H9 (cell line): ENCODE data around the gene RUNX1. TPM values are rescaled to one million over a fixed set of nuclear protein-coding genes. Genes with fewer than 3 reads are reported as not detected.

Source experiments
- DNase-seq: peaks from one replicate; pipeline ENCODE4 v3.0.0-alpha.2; 2017
- H2AFZ ChIP-seq: one replicate; pipeline ENCODE4 v1.6.1; 2013; ENCODE audit warnings: mild to moderate bottlenecking, low read length, control low read depth, moderate library complexity
- H2AK5ac ChIP-seq: 2 replicates; pipeline ENCODE4 v1.6.1; 2013; ENCODE audit warnings: low read length, control low read depth, mixed read lengths; ENCODE audit not compliant: insufficient read length
- H2BK120ac ChIP-seq: one replicate; pipeline ENCODE4 v1.6.1; 2013; ENCODE audit warnings: low read depth, mild to moderate bottlenecking, low read length, control low read depth, inconsistent platforms; ENCODE audit not compliant: poor library complexity, severe bottlenecking
- H2BK12ac ChIP-seq: 2 replicates; pipeline ENCODE4 v1.6.1; 2013; ENCODE audit warnings: low read length, control low read depth, mixed read lengths, low read depth; ENCODE audit not compliant: insufficient read length
- H2BK15ac ChIP-seq: 2 replicates; pipeline ENCODE4 v1.6.1; 2013; ENCODE audit warnings: low read depth, low read length, control low read depth
- H2BK20ac ChIP-seq: one replicate; pipeline ENCODE4 v1.6.1; 2013; ENCODE audit warnings: low read depth, mild to moderate bottlenecking, low read length, control low read depth, inconsistent platforms; ENCODE audit not compliant: poor library complexity, severe bottlenecking
- H2BK5ac ChIP-seq: 2 replicates; pipeline ENCODE4 v1.6.1; 2013; ENCODE audit warnings: low read length, control low read depth, mixed read lengths; ENCODE audit not compliant: insufficient read length
- H3K14ac ChIP-seq: 2 replicates; pipeline ENCODE4 v1.6.1; 2013; ENCODE audit warnings: low read length, control low read depth; ENCODE audit not compliant: insufficient read depth
- H3K18ac ChIP-seq: 2 replicates; pipeline ENCODE4 v1.6.1; 2013; ENCODE audit warnings: low read depth, mild to moderate bottlenecking, mixed read lengths, low read length, control low read depth; ENCODE audit not compliant: insufficient read length
- H3K23ac ChIP-seq: 2 replicates; pipeline ENCODE4 v1.6.1; 2013; ENCODE audit warnings: low read length, control low read depth, mixed read lengths, low read depth; ENCODE audit not compliant: insufficient read length
- H3K23me2 ChIP-seq: 2 replicates; pipeline ENCODE4 v1.6.1; 2013; ENCODE audit warnings: low read depth, mild to moderate bottlenecking, mixed read lengths, low read length, control low read depth; ENCODE audit not compliant: insufficient read length, poor library complexity, severe bottlenecking
- H3K27ac ChIP-seq: 2 replicates; pipeline ENCODE4 v1.5.1; 2013; ENCODE audit warnings: low read length, control low read depth, mixed read lengths, low read depth; ENCODE audit not compliant: insufficient read length
- H3K27me3 ChIP-seq: 2 replicates; pipeline ENCODE4 v1.6.1; 2013; ENCODE audit warnings: low read length, control low read depth, inconsistent platforms; ENCODE audit not compliant: insufficient read depth
- H3K4ac ChIP-seq: 2 replicates; pipeline ENCODE4 v1.6.1; 2013; ENCODE audit warnings: low read depth, mild to moderate bottlenecking, control low read depth, inconsistent platforms, low read length, moderate library complexity
- H3K4me1 ChIP-seq: 2 replicates; pipeline ENCODE4 v1.6.1; 2013; ENCODE audit warnings: low read length, control low read depth, inconsistent platforms; ENCODE audit not compliant: insufficient read depth
- H3K4me2 ChIP-seq: 2 replicates; pipeline ENCODE4 v1.6.1; 2013; ENCODE audit warnings: low read length, control low read depth, mixed read lengths; ENCODE audit not compliant: insufficient read length, insufficient read depth
- H3K56ac ChIP-seq: 2 replicates; pipeline ENCODE4 v1.6.1; 2013; ENCODE audit warnings: low read depth, mild to moderate bottlenecking, mixed read lengths, low read length, control low read depth; ENCODE audit not compliant: insufficient read length
- H3K79me1 ChIP-seq: 2 replicates; pipeline ENCODE4 v1.6.1; 2013; ENCODE audit warnings: low read depth, mild to moderate bottlenecking, moderate library complexity, low read length, control low read depth, inconsistent platforms; ENCODE audit not compliant: insufficient read depth, poor library complexity, severe bottlenecking
- H3K79me2 ChIP-seq: 2 replicates; pipeline ENCODE4 v1.6.1; 2013; ENCODE audit warnings: low read length, control low read depth, inconsistent platforms; ENCODE audit not compliant: insufficient read depth
- H3K9ac ChIP-seq: 2 replicates; pipeline ENCODE4 v1.6.1; 2013; ENCODE audit warnings: low read length, control low read depth, mixed read lengths; ENCODE audit not compliant: insufficient read length; ENCODE audit errors: extremely low read depth
- H3K9me3 ChIP-seq: one replicate; pipeline ENCODE4 v1.6.1; 2013; ENCODE audit warnings: low read depth, low read length, inconsistent platforms; ENCODE audit not compliant: control insufficient read depth
- H3T11ph ChIP-seq: one replicate; pipeline ENCODE4 v1.6.1; 2013; ENCODE audit warnings: mild to moderate bottlenecking, low read length, control low read depth, inconsistent platforms
- H4K20me1 ChIP-seq: one replicate; pipeline ENCODE4 v1.6.1; 2013; ENCODE audit not compliant: control insufficient read depth, insufficient read length, insufficient read depth
- H4K5ac ChIP-seq: 2 replicates; pipeline ENCODE4 v1.6.1; 2013; ENCODE audit warnings: low read depth, mild to moderate bottlenecking, mixed read lengths, low read length, control low read depth; ENCODE audit not compliant: insufficient read length
- H4K8ac ChIP-seq: replicated peaks from 2 replicates; pipeline ENCODE4 v1.6.1; 2013; ENCODE audit warnings: low read length, control low read depth, mixed read lengths, low read depth; ENCODE audit not compliant: insufficient read length
- H4K91ac ChIP-seq: 2 replicates; pipeline ENCODE4 v1.6.1; 2013; ENCODE audit warnings: low read depth, mild to moderate bottlenecking, moderate library complexity, mixed read lengths, low read length, control low read depth; ENCODE audit not compliant: insufficient read length
- H3K27ac Mint-ChIP-seq, 3 experiments: 2 replicates in 2 of 3; 3 replicates in 1 of 3; pipeline ENCODE4 v1.8.0; 2020 to 2021; ENCODE audit warnings: mixed read lengths in 3 of 3, mild to moderate bottlenecking in 1 of 3, moderate library complexity in 1 of 3
- H3K27me3 Mint-ChIP-seq: 2 replicates; pipeline ENCODE4 v1.8.0; 2021; ENCODE audit warnings: low read depth, mild to moderate bottlenecking, moderate library complexity, mixed read lengths
- H3K36me3 Mint-ChIP-seq, 3 experiments: 2 replicates in 2 of 3; 3 replicates in 1 of 3; pipeline ENCODE4 v1.8.0; 2020 to 2021; ENCODE audit warnings: low read depth in 3 of 3, mixed read lengths in 3 of 3; ENCODE audit not compliant: insufficient read depth in 1 of 3
- H3K4me1 Mint-ChIP-seq, 2 experiments: 2 replicates each; pipeline ENCODE4 v1.8.0; 2020; ENCODE audit warnings: mixed read lengths in 2 of 2
- H3K4me3 Mint-ChIP-seq, 2 experiments: 2 replicates in 1 of 2; 3 replicates in 1 of 2; pipeline ENCODE4 v1.8.0; 2020 to 2021; ENCODE audit warnings: mild to moderate bottlenecking in 2 of 2, mixed read lengths in 2 of 2, moderate library complexity in 1 of 2
- H3K9me3 Mint-ChIP-seq, 2 experiments: 2 replicates in 1 of 2; 3 replicates in 1 of 2; pipeline ENCODE4 v1.8.0; 2020; ENCODE audit warnings: mild to moderate bottlenecking in 2 of 2, mixed read lengths in 2 of 2, moderate library complexity in 1 of 2
- WGBS: extraction: QIAGEN DNeasy Blood & Tissue Kit; methylation state at CpG from one replicate; pipeline ENCODE4 v1.1.7; 2013; ENCODE audit warnings: missing lambda C conversion rate, low lambda C conversion rate, mixed read lengths; ENCODE audit not compliant: insufficient read length; ENCODE audit errors: extremely low coverage; 5-methylcytosine and 5-hydroxymethylcytosine counted together
- total RNA-seq: library from RNA; stranded (reverse); gene quantifications from 2 replicates; pipeline ENCODE4 v1.2.1, GENCODE V29; 2021
- TF ChIP-seq, protein P1 (sequence below): fragments of 200-600 bp; sonication (generic); conservative IDR thresholded peaks from 3 replicates; pipeline ENCODE4 v1.8.0; 2021; ENCODE audit warnings: antibody characterized with exemption, mild to moderate bottlenecking

RUNX1 gene
- total RNA-seq, 1 experiment from 2014 or later: 0.72 TPM

DNA sequence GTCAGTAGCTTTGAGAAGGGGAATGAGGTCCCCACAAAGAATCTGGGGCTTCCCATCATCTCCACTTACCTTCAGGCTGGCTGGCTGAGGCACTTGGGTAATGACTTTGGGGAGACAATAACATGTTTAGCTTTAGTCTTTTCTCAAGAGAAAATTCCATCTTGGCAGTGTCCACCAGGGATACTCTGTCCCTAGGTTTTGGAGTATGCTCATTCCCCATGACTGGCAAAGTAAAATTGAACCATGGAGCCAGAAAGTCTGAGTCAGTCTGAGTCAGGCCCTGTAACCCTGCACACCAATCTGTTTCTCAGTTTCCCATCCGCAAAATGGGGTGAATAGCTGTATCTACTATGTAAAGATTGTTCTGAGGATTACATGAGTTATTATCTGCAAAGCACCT lies 28.2 kb downstream of the RUNX1 start:
- Histone ChIP-seq H2BK20ac (no peak overlapping the region), H3K56ac (no peak overlapping the region), H4K20me1 (no peaks in the 10 kb centered on the region), H3K23ac (no peak overlapping the region), H2AFZ (no peak overlapping the region), H3K27me3 (no peaks in the 10 kb centered on the region), H2BK15ac (no peak overlapping the region), H3K9ac (no peak overlapping the region), H3K79me2 (no peaks in the 10 kb centered on the region), H4K5ac (no peak overlapping the region), H3K79me1 (no peaks in the 10 kb centered on the region), H3K4me2 (no peak overlapping the region), H3K23me2 (no peaks in the 10 kb centered on the region), H3K27ac (no peak overlapping the region), H3K14ac (no peak overlapping the region), H2BK5ac (no peak overlapping the region), H2BK120ac (no peak overlapping the region), H3K9me3 (no peaks in the 10 kb centered on the region), H2BK12ac (no peak overlapping the region), H3K4ac (no peak overlapping the region), H4K91ac (no peak overlapping the region), H3K18ac (no peak overlapping the region), H2AK5ac (no peak overlapping the region), H3K4me1 (no peaks in the 10 kb centered on the region; the same call in 1 of the 2 replicates), H4K8ac (no peak overlapping the region), H3T11ph (no peak overlapping the region)
- H3K27me3 Mint-ChIP-seq: peaks cover 13% of the 10 kb centered on the region
- H3K4me3 Mint-ChIP-seq: no peak overlapping the region
- H3K4me1 Mint-ChIP-seq: peaks cover 9 to 21% of the 10 kb centered on the region in 2 experiments
- no CpG with 5 or more reads among the region's 1 CpG for WGBS
- TF ChIP-seq, protein P1, sequence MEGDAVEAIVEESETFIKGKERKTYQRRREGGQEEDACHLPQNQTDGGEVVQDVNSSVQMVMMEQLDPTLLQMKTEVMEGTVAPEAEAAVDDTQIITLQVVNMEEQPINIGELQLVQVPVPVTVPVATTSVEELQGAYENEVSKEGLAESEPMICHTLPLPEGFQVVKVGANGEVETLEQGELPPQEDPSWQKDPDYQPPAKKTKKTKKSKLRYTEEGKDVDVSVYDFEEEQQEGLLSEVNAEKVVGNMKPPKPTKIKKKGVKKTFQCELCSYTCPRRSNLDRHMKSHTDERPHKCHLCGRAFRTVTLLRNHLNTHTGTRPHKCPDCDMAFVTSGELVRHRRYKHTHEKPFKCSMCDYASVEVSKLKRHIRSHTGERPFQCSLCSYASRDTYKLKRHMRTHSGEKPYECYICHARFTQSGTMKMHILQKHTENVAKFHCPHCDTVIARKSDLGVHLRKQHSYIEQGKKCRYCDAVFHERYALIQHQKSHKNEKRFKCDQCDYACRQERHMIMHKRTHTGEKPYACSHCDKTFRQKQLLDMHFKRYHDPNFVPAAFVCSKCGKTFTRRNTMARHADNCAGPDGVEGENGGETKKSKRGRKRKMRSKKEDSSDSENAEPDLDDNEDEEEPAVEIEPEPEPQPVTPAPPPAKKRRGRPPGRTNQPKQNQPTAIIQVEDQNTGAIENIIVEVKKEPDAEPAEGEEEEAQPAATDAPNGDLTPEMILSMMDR: no peak
- DNase-seq: no peak
- no peaks in the 10 kb centered on the region for H3K36me3 Mint-ChIP-seq
- no peak overlapping the region for H3K27ac Mint-ChIP-seq
- H3K9me3 Mint-ChIP-seq: peaks cover 0 to 5% of the 10 kb centered on the region in 2 experiments; a peak in 1 of 5 replicates
